Measurements from ENCODE around the gene FERMT3.

Gene FERMT3

GRCh38 chr11:64225608-64226506 lies 19.3 kb downstream of the FERMT3 start, which contains the start of the genes NUDT22 and TRPT1:
Gene NUDT22 (plus strand): TSS chr11:64226274. CDS start chr11:64226653, 379 bp downstream.
Gene TRPT1 (minus strand): TSS chr11:64226186. CDS start chr11:64225860, 326 bp downstream.
- no peak for TF ChIP-seq EZH2 (IDR thresholded peaks at IDR 0.05; ENCODE audit: borderline replicate concordance, low read depth, low read length, severe bottlenecking)
- peak; percentile 54 for TF ChIP-seq CTCF (IDR thresholded peaks at IDR 0.05; ENCODE audit: borderline replicate concordance, extremely low read depth, low read length, poor library complexity, severe bottlenecking)
- peak within 1 kb of the TSS; percentile 96 for H3K4me2 ChIP-seq (ENCODE audit: insufficient read depth, low read length)
- peak within 1 kb of the TSS; percentile 60 to 81 for H3K4me3 ChIP-seq (ENCODE audit: low read depth in 1 of 2, low read length in 2 of 2)
- peaks cover 36% of the 10 kb centered on the region for H3K36me3 ChIP-seq (ENCODE audit: insufficient read depth, low read length)
- H3K9ac ChIP-seq (ENCODE audit: low read depth, low read length): peak within 1 kb of the TSS; percentile 75
- H3K27me3 ChIP-seq (ENCODE audit: insufficient read depth, low read length, poor library complexity): no peaks in the 10 kb centered on the region
- H3K9me3 ChIP-seq (ENCODE audit: insufficient read depth, low read length, severe bottlenecking): no peaks in the 10 kb centered on the region
- H3K27ac ChIP-seq (ENCODE audit: low read length): peak within 1 kb of the TSS; percentile 91
- H3K79me2 ChIP-seq (ENCODE audit: insufficient read depth, low read length): peaks cover 37% of the 10 kb centered on the region
- DNase-seq (peak; percentile 95), ATAC-seq (ENCODE audit: insufficient read depth, low read depth) (peak; percentile 73)
- H4K20me1 ChIP-seq (ENCODE audit: insufficient read depth, low read length): peaks cover 7% of the 10 kb centered on the region
- H3K4me1 ChIP-seq (ENCODE audit: insufficient read depth, low read length): peaks cover 57% of the 10 kb centered on the region
- H2AFZ ChIP-seq (ENCODE audit: low read depth, low read length): peak within 1 kb of the TSS; percentile 84

- DNase-seq (peak; percentile 79), ATAC-seq (ENCODE audit: insufficient read depth, low read depth) (peak; percentile 54)
- H3K27ac ChIP-seq (ENCODE audit: low read length): peak overlapping the region; percentile 81
- H3K9me3 ChIP-seq (ENCODE audit: insufficient read depth, low read length, severe bottlenecking): no peaks in the 10 kb centered on the region
- H2AFZ ChIP-seq (ENCODE audit: low read depth, low read length): peak overlapping the region; percentile 67
- peaks cover 63% of the 10 kb centered on the region for H3K4me1 ChIP-seq (ENCODE audit: insufficient read depth, low read length)
- H3K79me2 ChIP-seq (ENCODE audit: insufficient read depth, low read length): peaks cover 37% of the 10 kb centered on the region
- H3K4me2 ChIP-seq (ENCODE audit: insufficient read depth, low read length): peak overlapping the region; percentile 96
- peak overlapping the region; percentile 75 for H3K9ac ChIP-seq (ENCODE audit: low read depth, low read length)
- H3K27me3 ChIP-seq (ENCODE audit: insufficient read depth, low read length, poor library complexity): no peaks in the 10 kb centered on the region
- peaks cover 7% of the 10 kb centered on the region for H4K20me1 ChIP-seq (ENCODE audit: insufficient read depth, low read length)
- TF ChIP-seq CTCF (IDR thresholded peaks at IDR 0.05; ENCODE audit: borderline replicate concordance, extremely low read depth, low read length, poor library complexity, severe bottlenecking): no peak
- TF ChIP-seq EZH2 (IDR thresholded peaks at IDR 0.05; ENCODE audit: borderline replicate concordance, low read depth, low read length, severe bottlenecking): no peak
- H3K36me3 ChIP-seq (ENCODE audit: insufficient read depth, low read length): peaks cover 30% of the 10 kb centered on the region
- H3K4me3 ChIP-seq (ENCODE audit: low read depth in 1 of 2, low read length in 2 of 2): peak overlapping the region; percentile 60 to 81; a peak in 3 of 4 replicates
Measured at GRCh38 chr11:64226507-64227051, 20.1 kb downstream of the FERMT3 start.

- H3K27me3 ChIP-seq (ENCODE audit: insufficient read depth, low read length, poor library complexity): no peaks in the 10 kb centered on the region
- peaks cover 29% of the 10 kb centered on the region for H3K36me3 ChIP-seq (ENCODE audit: insufficient read depth, low read length)
- H3K79me2 ChIP-seq (ENCODE audit: insufficient read depth, low read length): peaks cover 37% of the 10 kb centered on the region
- no peak for TF ChIP-seq EZH2 (IDR thresholded peaks at IDR 0.05; ENCODE audit: borderline replicate concordance, low read depth, low read length, severe bottlenecking)
- DNase-seq (no peak), ATAC-seq (ENCODE audit: insufficient read depth, low read depth) (no peak)
- H3K9ac ChIP-seq (ENCODE audit: low read depth, low read length): peak overlapping the region; percentile 75
- H3K4me1 ChIP-seq (ENCODE audit: insufficient read depth, low read length): peaks cover 72% of the 10 kb centered on the region
- peaks cover 7% of the 10 kb centered on the region for H4K20me1 ChIP-seq (ENCODE audit: insufficient read depth, low read length)
- H3K27ac ChIP-seq (ENCODE audit: low read length): peak overlapping the region; percentile 81
- no peak overlapping the region for H2AFZ ChIP-seq (ENCODE audit: low read depth, low read length)
- peak overlapping the region in 1 of 2 experiments; percentile 81; a peak in 3 of 4 replicates for H3K4me3 ChIP-seq (ENCODE audit: low read depth in 1 of 2, low read length in 2 of 2)
- peak overlapping the region; percentile 96 for H3K4me2 ChIP-seq (ENCODE audit: insufficient read depth, low read length)
- H3K9me3 ChIP-seq (ENCODE audit: insufficient read depth, low read length, severe bottlenecking): no peaks in the 10 kb centered on the region
Measured at GRCh38 chr11:64227405-64227956, 21.0 kb downstream of the FERMT3 start.
